Mesendoderm (in vitro differentiated cells): ENCODE data around the gene GOLGA6C. TPM values are rescaled to one million over a fixed set of nuclear protein-coding genes. Genes with fewer than 3 reads are reported as not detected.
"Not testable (repeated sequence)": the region's sequence is repeated elsewhere in the genome, so short reads cannot be mapped to it uniquely, and the experiment has no call there.

Experiments used
- DNase-seq: peaks from one replicate; pipeline ENCODE4 v3.0.0; 2013
- H2AK5ac ChIP-seq: 2 replicates; pipeline ENCODE4 v1.6.1; 2013; ENCODE audit warnings: low read length, inconsistent platforms
- H2BK120ac ChIP-seq: 2 replicates; pipeline ENCODE4 v1.6.1; 2013; ENCODE audit warnings: low read depth, mild to moderate bottlenecking, low read length, moderate library complexity, mixed read lengths
- H2BK15ac ChIP-seq: replicated peaks from 2 replicates; pipeline ENCODE4 v1.6.1; 2013; ENCODE audit warnings: low read depth, mild to moderate bottlenecking, moderate library complexity
- H2BK5ac ChIP-seq: 2 replicates; pipeline ENCODE4 v1.6.1; 2013; ENCODE audit warnings: low read length, inconsistent platforms
- H3K18ac ChIP-seq: 2 replicates; pipeline ENCODE4 v1.6.1; 2013; ENCODE audit warnings: mild to moderate bottlenecking, low read length, mixed read lengths
- H3K23ac ChIP-seq: one replicate; pipeline ENCODE4 v1.6.1; 2013; ENCODE audit warnings: low read length
- H3K27ac ChIP-seq: 2 replicates; pipeline ENCODE4 v1.5.1; 2013; ENCODE audit warnings: low read depth, mild to moderate bottlenecking, inconsistent platforms, low read length, moderate library complexity
- H3K27me3 ChIP-seq: 2 replicates; pipeline ENCODE4 v1.6.1; 2013; ENCODE audit warnings: low read length, control low read depth, mild to moderate bottlenecking, inconsistent platforms; ENCODE audit not compliant: insufficient read depth, poor library complexity
- H3K36me3 ChIP-seq: 2 replicates; pipeline ENCODE4 v1.6.1; 2013; ENCODE audit warnings: low read length, inconsistent platforms; ENCODE audit not compliant: control insufficient read depth, insufficient read depth
- H3K4ac ChIP-seq: one replicate; pipeline ENCODE4 v1.6.1; 2013; ENCODE audit warnings: low read depth, mild to moderate bottlenecking, low read length, moderate library complexity
- H3K4me1 ChIP-seq: 2 replicates; pipeline ENCODE4 v1.6.1; 2013; ENCODE audit warnings: low read depth, low read length, inconsistent platforms; ENCODE audit not compliant: control insufficient read depth
- H3K4me2 ChIP-seq: 2 replicates; pipeline ENCODE4 v1.6.1; 2013; ENCODE audit warnings: low read length
- H3K4me3 ChIP-seq: 2 replicates; pipeline ENCODE4 v1.5.1; 2013; ENCODE audit warnings: mild to moderate bottlenecking, low read length
- H3K56ac ChIP-seq: one replicate; pipeline ENCODE4 v1.6.1; 2013; ENCODE audit warnings: low read length
- H3K79me1 ChIP-seq: 2 replicates; pipeline ENCODE4 v1.6.1; 2013; ENCODE audit warnings: low read length, inconsistent platforms
- H3K79me2 ChIP-seq: 2 replicates; pipeline ENCODE4 v1.6.1; 2013; ENCODE audit warnings: mild to moderate bottlenecking, low read length; ENCODE audit not compliant: control insufficient read depth, insufficient read depth
- H3K9ac ChIP-seq: 2 replicates; pipeline ENCODE4 v1.6.1; 2013; ENCODE audit warnings: low read length, inconsistent platforms
- H4K5ac ChIP-seq: one replicate; pipeline ENCODE4 v1.6.1; 2013; ENCODE audit warnings: low read length
- H4K8ac ChIP-seq: one replicate; pipeline ENCODE4 v1.6.1; 2013; ENCODE audit warnings: low read depth, mild to moderate bottlenecking, control low read depth, low read length, moderate library complexity
- WGBS: extraction: QIAGEN DNeasy Blood & Tissue Kit; methylation state at CpG from one replicate; pipeline ENCODE4 v1.1.7; 2013; ENCODE audit warnings: low lambda C conversion rate, missing lambda C conversion rate; ENCODE audit not compliant: insufficient coverage; ENCODE audit errors: extremely low coverage; 5-methylcytosine and 5-hydroxymethylcytosine counted together
- polyA plus RNA-seq, 2 experiments: library from polyadenylated mRNA; stranded (reverse); fragments of 200-250 nt; gene quantifications; one replicate each; pipeline ENCODE4 v1.2.3, GENCODE V29; 2013

The GOLGA6C gene
- polyA plus RNA-seq (2013, experiment 1 of 2) = 0.04 TPM
- 0.06 TPM for polyA plus RNA-seq (2013, experiment 2 of 2)

GRCh38 chr15:75258034-75258433 lies at the start of gene GOLGA6C:
Gene GOLGA6C, plus strand, starts transcription at chr15:75258334. Its CDS starts 265 bp downstream, at chr15:75258599.
- H3K9ac ChIP-seq, H3K18ac ChIP-seq, H2AK5ac ChIP-seq, H3K27ac ChIP-seq, H3K4me3 ChIP-seq, H3K4me1 ChIP-seq, H3K79me1 ChIP-seq, H4K5ac ChIP-seq, H3K27me3 ChIP-seq, H2BK5ac ChIP-seq, H3K36me3 ChIP-seq, H2BK120ac ChIP-seq, DNase-seq, H2BK15ac ChIP-seq, H3K4me2 ChIP-seq, H3K4ac ChIP-seq, H4K8ac ChIP-seq, H3K56ac ChIP-seq, H3K23ac ChIP-seq, H3K79me2 ChIP-seq: not testable (repeated sequence)
- no CpG with 5 or more reads among the region's 2 CpGs for WGBS

GRCh38 chr15:75208501-75209288 lies 49.4 kb upstream of the GOLGA6C start:
- no CpG with 5 or more reads among the region's 32 CpGs for WGBS
- no peak overlapping the region for H4K8ac ChIP-seq

GRCh38 chr15:75209289-75209676 lies 48.9 kb upstream of the GOLGA6C start:
- WGBS = no CpG with 5 or more reads among the region's 8 CpGs
- peaks cover 15% of the 10 kb centered on the region for H3K36me3 ChIP-seq
- no peak overlapping the region for H2BK5ac ChIP-seq

More at GRCh38 chr15:75208501-75209288, 49.4 kb upstream of the GOLGA6C start:
- no peak overlapping the region for H2BK15ac ChIP-seq
- H3K23ac ChIP-seq = no peak overlapping the region
- no peak overlapping the region for H3K4me2 ChIP-seq
- H3K27me3 ChIP-seq = no peaks in the 10 kb centered on the region
- no peak overlapping the region for H3K9ac ChIP-seq
- peaks cover 19% of the 10 kb centered on the region for H3K79me2 ChIP-seq
- peaks cover 15% of the 10 kb centered on the region for H3K36me3 ChIP-seq
- no peak overlapping the region for H3K18ac ChIP-seq
- H3K4ac ChIP-seq = no peak overlapping the region
- H3K56ac ChIP-seq = no peak overlapping the region
- no peaks in the 10 kb centered on the region for H3K4me1 ChIP-seq
- H3K4me3 ChIP-seq = no peak overlapping the region
- no peak overlapping the region for H2BK120ac ChIP-seq
- DNase-seq = no peak
- no peak overlapping the region for H4K5ac ChIP-seq
- peaks cover 11% of the 10 kb centered on the region for H3K79me1 ChIP-seq
- H3K27ac ChIP-seq = no peak overlapping the region
- H2BK5ac ChIP-seq = no peak overlapping the region
- no peak overlapping the region for H2AK5ac ChIP-seq

GRCh38 chr15:75210811-75211230 lies 47.3 kb upstream of the GOLGA6C start:
- Histone ChIP-seq H3K79me2 (peaks cover 7% of the 10 kb centered on the region), H2BK5ac (no peak overlapping the region), H4K8ac (no peak overlapping the region), H3K56ac (no peak overlapping the region), H3K79me1 (peaks cover 3% of the 10 kb centered on the region), H2AK5ac (no peak overlapping the region), H3K4me2 (no peak overlapping the region), H3K27me3 (no peaks in the 10 kb centered on the region), H3K4me1 (no peaks in the 10 kb centered on the region), H2BK120ac (no peak overlapping the region), H3K27ac (no peak overlapping the region), H3K23ac (no peak overlapping the region), H3K4me3 (no peak overlapping the region), H3K18ac (no peak overlapping the region), H3K36me3 (peaks cover 15% of the 10 kb centered on the region), H3K9ac (no peak overlapping the region), H2BK15ac (no peak overlapping the region), H4K5ac (no peak overlapping the region), H3K4ac (no peak overlapping the region)
- WGBS = no CpG with 5 or more reads among the region's 7 CpGs
- no peak for DNase-seq

More at GRCh38 chr15:75209289-75209676, 48.9 kb upstream of the GOLGA6C start:
- H2BK120ac ChIP-seq = no peak overlapping the region
- H2AK5ac ChIP-seq = no peak overlapping the region
- H3K79me1 ChIP-seq = peaks cover 8% of the 10 kb centered on the region
- no peak overlapping the region for H4K8ac ChIP-seq
- H3K56ac ChIP-seq = no peak overlapping the region
- no peaks in the 10 kb centered on the region for H3K4me1 ChIP-seq
- DNase-seq = no peak
- no peak overlapping the region for H3K23ac ChIP-seq
- no peak overlapping the region for H3K18ac ChIP-seq
- H3K4me3 ChIP-seq = no peak overlapping the region
- no peak overlapping the region for H3K27ac ChIP-seq
- no peak overlapping the region for H2BK15ac ChIP-seq
- H3K4me2 ChIP-seq = no peak overlapping the region
- H4K5ac ChIP-seq = no peak overlapping the region
- no peaks in the 10 kb centered on the region for H3K27me3 ChIP-seq
- no peak overlapping the region for H3K4ac ChIP-seq
- H3K9ac ChIP-seq = no peak overlapping the region
- H3K79me2 ChIP-seq = peaks cover 16% of the 10 kb centered on the region

GRCh38 chr15:75211436-75212199 lies 46.5 kb upstream of the GOLGA6C start:
- Histone ChIP-seq H3K4me2 (no peak overlapping the region), H3K56ac (no peak overlapping the region), H3K4me1 (no peaks in the 10 kb centered on the region), H2BK120ac (no peak overlapping the region), H3K27ac (no peak overlapping the region), H2BK5ac (no peak overlapping the region), H3K23ac (no peak overlapping the region), H3K79me2 (no peaks in the 10 kb centered on the region), H2AK5ac (no peak overlapping the region), H4K5ac (no peak overlapping the region), H4K8ac (no peak overlapping the region), H3K4me3 (no peak overlapping the region), H3K4ac (no peak overlapping the region), H3K18ac (no peak overlapping the region), H3K9ac (no peak overlapping the region), H3K79me1 (peaks cover 2% of the 10 kb centered on the region), H2BK15ac (no peak overlapping the region), H3K27me3 (no peaks in the 10 kb centered on the region), H3K36me3 (peaks cover 11% of the 10 kb centered on the region)
- WGBS = no CpG with 5 or more reads among the region's 9 CpGs
- no peak for DNase-seq
